Esophagus squamous epithelium (tissue), 4 donors: Measurements from ENCODE around the gene PDE3A.
"Not testable (repeated sequence)": the region's sequence is repeated elsewhere in the genome, so short reads cannot be mapped to it uniquely, and the experiment has no call there.

Source experiments
- CTCF ChIP-seq, 6 experiments: fragments of 450-650 bp in 4 of 6; fragments of 200-600 bp in 2 of 6; sonication (generic) in 2 of 6; IDR thresholded peaks; one replicate each; pipeline ENCODE4 v1.5.1; 2016 to 2019; ENCODE audit warnings: antibody characterized with exemption in 6 of 6, mild to moderate bottlenecking in 4 of 6, moderate library complexity in 4 of 6
- POLR2A ChIP-seq, 4 donors: fragments of 450-650 bp; IDR thresholded peaks; one replicate each; pipeline ENCODE4 v1.6.1; 2017; ENCODE audit warnings: antibody characterized with exemption in 4 of 4, mild to moderate bottlenecking in 4 of 4, moderate library complexity in 3 of 4

DNA sequence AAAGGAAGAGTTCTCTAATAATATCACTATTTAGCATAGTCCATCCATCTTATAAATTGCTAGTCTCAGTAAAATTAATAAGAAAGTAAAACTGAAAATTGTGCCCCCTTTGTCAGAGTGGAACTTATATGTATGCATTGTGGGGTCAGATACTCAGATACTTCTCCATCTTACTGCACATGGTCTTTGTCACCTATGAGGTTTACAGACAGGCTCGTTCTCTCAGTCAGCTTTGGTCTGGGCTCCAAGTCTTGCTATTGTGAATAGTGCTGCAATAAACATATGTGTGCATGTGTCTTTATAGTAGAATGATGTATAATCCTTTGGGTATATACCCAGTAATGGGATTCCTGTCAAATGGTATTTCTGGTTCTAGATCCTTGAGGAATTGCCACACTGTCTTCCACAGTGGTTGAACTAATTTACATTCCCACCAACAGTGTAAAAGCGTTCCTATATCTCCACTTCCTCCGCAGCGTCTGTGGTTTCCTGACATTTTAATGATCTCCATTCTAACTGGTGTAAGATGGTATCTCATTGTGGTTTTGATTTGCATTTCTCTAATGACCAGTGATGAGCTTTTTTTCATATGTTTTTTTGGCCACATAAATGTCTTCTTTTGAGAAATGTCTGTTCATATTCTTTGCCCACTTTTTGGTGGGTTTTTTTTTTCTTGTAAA is 37.4 kb upstream of the PDE3A start:
- TF ChIP-seq CTCF, POLR2A (IDR thresholded peaks at IDR 0.05): not testable (repeated sequence)
